22Rv1 (cell line): ENCODE results near the gene ZNF565.

Source experiments
- H3K27ac ChIP-seq: fragments of 450-650 bp; 2 replicates; pipeline ENCODE4 v1.5.1; 2017
- ZFX ChIP-seq: fragments of 450-650 bp; IDR thresholded peaks from 2 replicates; pipeline ENCODE4 v1.6.1; 2017; ENCODE audit warnings: antibody characterized with exemption, borderline replicate concordance
- TF ChIP-seq, protein P1 (sequence below): fragments of 450-650 bp; IDR thresholded peaks from 2 replicates; pipeline ENCODE4 v1.5.1; 2017; ENCODE audit warnings: mild to moderate bottlenecking

ZNF565 gene

DNA sequence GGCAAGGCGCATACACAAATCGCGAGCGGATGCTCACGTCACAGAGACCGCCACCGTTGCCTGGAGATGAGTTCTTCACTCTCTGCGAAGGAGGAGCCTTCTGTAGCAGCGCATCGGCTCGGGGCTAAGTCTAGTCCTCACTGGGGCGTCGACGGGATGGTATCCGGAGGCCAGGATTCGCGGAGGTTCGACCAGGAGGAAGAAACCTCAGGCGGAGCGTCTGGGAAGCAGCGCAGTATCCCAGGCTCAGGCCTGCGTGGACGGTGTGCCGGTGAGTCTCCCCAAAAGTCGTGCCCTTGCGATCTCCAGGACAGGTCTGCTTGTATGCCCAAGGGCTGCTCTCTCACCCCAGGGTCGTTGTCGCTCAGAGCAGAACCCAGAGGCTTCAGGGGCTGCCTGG is 40.9 kb upstream of the ZNF565 start:
- no peak overlapping the region for H3K27ac ChIP-seq
- TF ChIP-seq ZFX = no peak
- TF ChIP-seq, protein P1, sequence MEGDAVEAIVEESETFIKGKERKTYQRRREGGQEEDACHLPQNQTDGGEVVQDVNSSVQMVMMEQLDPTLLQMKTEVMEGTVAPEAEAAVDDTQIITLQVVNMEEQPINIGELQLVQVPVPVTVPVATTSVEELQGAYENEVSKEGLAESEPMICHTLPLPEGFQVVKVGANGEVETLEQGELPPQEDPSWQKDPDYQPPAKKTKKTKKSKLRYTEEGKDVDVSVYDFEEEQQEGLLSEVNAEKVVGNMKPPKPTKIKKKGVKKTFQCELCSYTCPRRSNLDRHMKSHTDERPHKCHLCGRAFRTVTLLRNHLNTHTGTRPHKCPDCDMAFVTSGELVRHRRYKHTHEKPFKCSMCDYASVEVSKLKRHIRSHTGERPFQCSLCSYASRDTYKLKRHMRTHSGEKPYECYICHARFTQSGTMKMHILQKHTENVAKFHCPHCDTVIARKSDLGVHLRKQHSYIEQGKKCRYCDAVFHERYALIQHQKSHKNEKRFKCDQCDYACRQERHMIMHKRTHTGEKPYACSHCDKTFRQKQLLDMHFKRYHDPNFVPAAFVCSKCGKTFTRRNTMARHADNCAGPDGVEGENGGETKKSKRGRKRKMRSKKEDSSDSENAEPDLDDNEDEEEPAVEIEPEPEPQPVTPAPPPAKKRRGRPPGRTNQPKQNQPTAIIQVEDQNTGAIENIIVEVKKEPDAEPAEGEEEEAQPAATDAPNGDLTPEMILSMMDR = no peak

- H3K27ac ChIP-seq = no peak overlapping the region
- TF ChIP-seq, protein P1 = no peak
- no peak for TF ChIP-seq ZFX
Observed at GRCh38 chr19:36254848-36255247, 40.4 kb upstream of the ZNF565 start.

GRCh38 chr19:36252047-36252446 is 37.6 kb upstream of the ZNF565 start:
- TF ChIP-seq, protein P1 = no peak
- TF ChIP-seq ZFX = no peak
- H3K27ac ChIP-seq = no peak overlapping the region

- H3K27ac ChIP-seq = no peak overlapping the region
- TF ChIP-seq, protein P1 = no peak
- TF ChIP-seq ZFX = no peak
Observed at GRCh38 chr19:36246006-36246481, 31.6 kb upstream of the ZNF565 start.

DNA sequence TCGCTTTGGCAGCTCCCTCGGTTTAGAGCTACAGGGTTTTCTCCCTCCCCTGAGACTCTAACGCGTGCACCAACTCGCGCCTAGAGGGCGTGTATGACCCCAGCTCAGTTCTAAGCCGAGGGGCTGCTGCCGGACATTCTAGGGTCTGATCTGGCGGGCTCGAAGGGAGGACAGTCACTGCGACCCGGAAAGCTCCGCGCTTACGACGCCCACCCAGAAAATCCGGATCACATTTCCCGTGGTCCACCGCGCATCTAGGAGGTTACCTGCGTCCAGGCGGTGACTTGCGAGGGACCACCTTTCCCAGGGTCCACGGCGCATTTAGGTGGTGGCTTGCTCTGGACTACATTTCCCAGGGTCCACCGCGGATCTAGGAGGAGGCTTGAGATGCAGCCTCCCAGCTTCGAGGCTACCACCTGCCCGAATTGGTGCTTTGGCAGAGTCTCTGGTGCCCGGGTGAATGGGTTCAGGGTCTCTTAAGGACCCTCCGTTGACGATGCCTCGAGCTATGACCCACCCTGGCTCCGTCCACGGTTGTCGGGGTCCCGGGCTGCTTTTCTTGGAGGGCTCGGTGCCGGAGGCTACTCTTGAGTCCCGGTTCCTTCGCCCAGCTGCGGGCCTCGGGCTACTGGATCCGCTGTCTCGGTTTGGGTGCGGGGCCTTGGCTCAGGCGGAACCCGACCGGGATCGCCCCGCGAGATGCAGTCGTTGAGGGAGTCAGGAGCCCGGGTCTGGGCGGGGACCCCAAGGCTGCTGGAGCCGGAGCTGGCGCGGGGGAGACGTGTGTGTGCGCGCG is 30.9 kb upstream of the ZNF565 start:
- no peak overlapping the region for H3K27ac ChIP-seq
- TF ChIP-seq, protein P1 = no peak
- TF ChIP-seq ZFX = no peak

GRCh38 chr19:36244066-36244465 is 29.6 kb upstream of the ZNF565 start:
- no peak for TF ChIP-seq ZFX
- TF ChIP-seq, protein P1 = no peak
- no peak overlapping the region for H3K27ac ChIP-seq

GRCh38 chr19:36236946-36237310 is 22.5 kb upstream of the ZNF565 start:
- no peak for TF ChIP-seq ZFX
- TF ChIP-seq, protein P1 = no peak
- H3K27ac ChIP-seq = no peak overlapping the region
